Stimulated activated CD8-positive, alpha-beta memory T cell treated with anti-CD3 and anti-CD28 coated beads, Interleukin-2, amount 100 ng/mL, for 1 hour (primary cell): ENCODE measurements around the gene ITPKB.
A peak's percentile ranks its signal among the peaks of the same experiment; 100 is the strongest.
"Not testable (repeated sequence)": the region's sequence is repeated elsewhere in the genome, so short reads cannot be mapped to it uniquely, and the experiment has no call there.

ENCODE experiments used
- DNase-seq, 2 donors: peaks; one replicate each; pipeline ENCODE4 v3.0.0-alpha.2; 2020; ENCODE audit warnings: low read depth in 2 of 2

The ITPKB gene

DNA sequence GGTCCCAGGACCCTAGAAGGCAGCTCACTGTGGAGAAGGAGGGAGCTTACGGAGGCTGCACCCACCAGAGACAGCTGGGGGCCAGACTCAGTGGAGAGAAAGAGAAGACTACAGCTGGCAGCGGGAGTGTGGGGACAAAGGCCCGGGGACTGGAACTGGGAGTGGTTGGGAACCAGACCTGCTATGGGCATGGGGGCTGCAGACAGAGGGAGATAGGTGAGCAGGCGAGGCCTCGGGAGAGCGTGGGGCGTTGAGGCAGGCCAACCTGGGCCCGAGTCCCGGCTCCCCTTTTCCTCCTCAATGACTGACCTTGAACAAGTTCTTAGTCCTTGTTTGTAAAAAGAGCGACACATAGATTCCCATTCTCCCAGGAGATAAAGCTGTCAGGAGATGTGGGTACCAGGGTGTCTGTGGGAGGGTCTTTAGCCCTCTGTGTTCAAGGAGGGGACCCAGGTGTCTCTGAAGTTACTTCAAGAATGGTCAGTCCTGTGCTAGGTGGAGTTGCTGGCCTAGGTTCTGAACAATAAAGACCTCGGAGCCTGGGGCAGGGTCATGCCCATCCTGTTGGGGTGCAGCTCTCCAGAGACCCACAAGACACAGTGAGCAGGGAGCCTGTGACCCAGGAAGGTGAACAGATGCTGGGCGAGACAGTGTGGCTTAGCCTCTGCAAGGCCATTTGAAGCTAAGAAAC lies 87.9 kb downstream of the ITPKB start:
- no peak for DNase-seq

DNA sequence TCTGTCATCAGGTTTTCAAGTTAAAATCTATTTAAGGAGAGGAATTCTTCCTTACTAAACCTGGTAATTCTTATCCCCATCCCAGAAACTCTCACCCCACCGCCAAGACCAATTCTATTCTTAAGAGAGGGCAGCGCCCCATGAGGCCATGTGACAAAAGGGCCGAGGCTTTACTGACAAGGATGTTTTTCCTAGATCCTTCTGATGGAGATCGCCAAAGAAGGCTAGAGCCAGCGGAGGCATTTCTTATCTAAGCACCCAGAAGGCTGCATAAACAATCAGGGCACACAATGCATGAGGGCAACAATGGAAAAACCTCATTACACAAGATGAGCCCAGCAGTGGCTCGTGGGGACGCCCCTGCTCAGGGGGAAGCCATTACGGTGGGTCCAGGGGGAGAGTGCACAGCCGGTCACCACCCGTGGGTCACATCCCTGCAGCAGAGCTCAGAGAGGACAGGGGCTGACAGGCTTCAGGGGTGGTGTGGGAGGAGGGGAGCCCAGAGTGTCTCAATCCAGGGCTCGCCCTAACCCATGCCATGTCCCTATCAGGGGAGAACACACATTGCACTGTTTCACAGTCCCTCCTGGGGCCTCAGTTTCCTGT lies 88.7 kb downstream of the ITPKB start:
- no peak for DNase-seq

DNA sequence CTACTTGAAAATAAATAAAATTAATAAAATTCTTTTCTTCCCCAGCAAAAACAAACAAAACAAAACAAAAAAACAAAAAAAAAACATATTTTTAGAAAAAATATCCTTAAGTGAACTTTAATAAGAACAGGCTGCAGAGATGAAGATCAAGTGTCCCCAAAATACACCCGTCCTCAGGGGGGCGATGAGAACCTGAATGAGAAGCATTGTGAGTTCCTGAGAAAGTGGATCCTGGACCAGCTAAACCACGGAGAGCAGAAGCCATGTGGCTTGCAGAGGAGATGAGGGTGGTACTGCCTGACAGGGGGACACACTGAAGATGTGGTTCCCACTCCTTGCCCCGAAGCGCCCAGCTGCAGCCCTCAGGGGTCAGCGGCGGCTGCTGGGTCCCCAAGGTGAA lies 89.3 kb downstream of the ITPKB start:
- no peak for DNase-seq

DNA sequence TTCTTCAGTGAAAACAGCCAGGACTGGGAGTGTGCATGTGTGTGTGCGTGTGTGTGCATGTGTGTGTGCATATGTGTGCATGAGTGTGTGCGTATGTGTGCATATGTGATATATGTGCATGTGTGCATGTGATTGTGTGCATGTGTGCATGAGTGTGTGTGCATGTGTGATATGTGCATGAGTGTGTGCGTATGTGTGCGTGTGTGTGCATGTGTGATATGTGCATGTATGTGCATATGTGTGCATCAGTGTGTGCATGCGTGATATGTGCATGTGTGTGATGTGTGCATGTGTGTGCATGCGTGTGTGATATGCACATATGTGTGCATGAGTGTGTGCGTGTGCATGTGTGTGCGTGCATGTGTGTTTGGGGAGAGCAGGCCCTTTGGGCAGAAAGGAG lies 89.8 kb downstream of the ITPKB start:
- no peak for DNase-seq

DNA sequence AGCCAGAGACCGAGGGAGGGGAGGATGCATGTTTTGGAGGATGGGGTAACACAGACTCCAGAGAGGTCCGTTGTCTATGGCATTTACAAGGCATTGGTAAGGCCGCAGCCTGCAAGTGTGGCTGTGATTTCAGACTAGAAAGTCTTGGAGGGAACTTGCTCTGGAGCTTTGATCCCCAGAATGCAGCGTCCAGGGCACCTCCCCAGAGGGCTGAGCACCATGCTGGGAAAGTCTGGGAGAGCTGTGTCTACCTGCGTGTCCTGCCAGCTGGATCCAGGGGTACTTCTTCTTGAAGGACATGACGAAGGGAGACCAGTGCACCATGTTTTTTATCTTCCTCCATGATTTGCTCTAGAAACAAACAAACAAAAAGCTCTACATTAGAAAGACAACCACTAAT lies 90.7 kb downstream of the ITPKB start:
- DNase-seq: no peak

DNA sequence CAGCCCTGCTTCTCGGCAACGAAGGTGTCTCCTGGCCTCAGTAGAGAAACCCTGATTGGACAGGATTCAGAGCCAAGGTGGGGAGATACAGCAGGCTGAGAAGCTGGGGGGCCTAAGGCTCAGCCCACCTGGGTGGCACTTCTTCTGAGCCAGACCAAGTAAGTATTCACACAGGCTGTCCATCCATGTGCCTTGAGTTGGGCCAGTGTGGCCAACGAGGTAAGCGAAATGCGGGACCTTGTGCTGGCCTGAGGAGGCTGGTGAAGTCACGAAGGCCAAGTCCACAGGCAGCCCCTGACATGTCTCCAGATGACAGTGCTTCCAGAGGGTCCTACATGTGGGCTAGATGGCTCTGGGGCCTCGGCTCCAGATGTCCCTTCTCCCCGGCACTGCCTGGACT lies 91.4 kb downstream of the ITPKB start:
- DNase-seq: no peak

DNA sequence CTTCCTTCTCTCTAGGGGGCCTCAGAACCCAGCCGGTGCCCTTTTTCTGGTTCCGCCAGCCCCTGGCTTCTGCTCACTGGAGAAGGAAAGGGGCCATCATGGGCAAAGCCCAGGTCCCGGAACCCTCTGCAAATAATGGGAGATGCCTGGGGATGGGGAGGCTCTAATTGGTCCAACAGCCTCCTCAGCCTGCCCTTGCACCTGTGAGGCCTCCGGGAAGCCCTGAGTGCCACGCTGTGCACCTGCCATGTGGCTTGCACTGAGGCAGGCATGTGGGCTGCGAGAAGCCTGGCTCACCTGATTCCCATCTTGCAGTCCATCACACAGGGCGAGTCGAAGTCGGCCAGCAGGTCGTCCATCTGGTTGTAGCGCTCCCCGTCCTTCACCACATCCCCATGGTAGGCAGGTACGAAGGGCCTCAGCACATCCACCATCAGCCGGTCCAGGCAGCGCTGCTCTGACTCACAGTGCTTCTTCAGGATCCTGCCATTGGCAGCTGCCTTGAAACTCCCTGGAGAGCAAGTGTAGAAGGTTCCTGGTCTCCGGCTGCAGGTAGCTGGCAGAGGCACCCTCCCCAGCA lies 92.1 kb downstream of the ITPKB start:
- no peak for DNase-seq

DNA sequence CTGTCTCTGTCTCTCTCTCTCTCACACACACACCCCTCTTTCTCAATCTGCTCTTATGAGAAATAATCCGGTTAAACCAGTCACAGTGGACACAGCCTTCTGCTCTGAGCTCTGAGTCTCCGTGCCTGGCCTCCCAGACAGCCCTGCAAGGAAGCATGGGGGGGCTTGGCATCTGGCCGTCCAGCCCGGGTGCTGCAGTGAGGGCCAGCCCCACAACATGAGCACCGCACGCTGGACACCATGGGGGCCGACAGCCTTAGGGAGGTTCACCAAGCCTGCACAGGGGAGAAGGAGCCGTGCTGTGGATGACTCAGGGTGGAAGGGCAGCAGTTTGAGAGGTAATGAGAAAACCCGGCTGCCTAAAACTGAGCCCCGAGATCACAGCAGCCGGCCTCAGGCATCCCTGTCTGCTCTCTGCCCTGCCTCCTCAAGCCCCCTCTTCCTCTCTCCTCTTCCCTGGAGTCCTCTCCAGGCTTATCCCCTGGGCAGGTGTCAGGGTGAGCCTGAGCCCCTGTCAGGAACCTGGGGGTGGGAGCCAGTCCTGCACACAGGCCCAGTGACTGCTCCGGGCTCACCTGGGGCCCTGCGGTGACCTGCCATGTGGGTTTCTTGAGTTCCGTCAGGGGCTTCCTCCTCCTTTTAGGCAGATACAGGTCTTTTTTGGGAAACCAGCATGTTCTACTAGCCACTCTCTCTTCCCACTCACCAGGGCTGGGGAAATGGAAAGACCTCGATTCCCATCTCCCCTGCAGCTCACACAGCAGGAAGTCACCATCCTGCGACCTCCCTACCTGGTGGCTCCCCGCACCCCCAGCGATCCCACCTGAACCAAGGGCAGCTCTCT lies 92.8 kb downstream of the ITPKB start:
- no peak for DNase-seq

DNA sequence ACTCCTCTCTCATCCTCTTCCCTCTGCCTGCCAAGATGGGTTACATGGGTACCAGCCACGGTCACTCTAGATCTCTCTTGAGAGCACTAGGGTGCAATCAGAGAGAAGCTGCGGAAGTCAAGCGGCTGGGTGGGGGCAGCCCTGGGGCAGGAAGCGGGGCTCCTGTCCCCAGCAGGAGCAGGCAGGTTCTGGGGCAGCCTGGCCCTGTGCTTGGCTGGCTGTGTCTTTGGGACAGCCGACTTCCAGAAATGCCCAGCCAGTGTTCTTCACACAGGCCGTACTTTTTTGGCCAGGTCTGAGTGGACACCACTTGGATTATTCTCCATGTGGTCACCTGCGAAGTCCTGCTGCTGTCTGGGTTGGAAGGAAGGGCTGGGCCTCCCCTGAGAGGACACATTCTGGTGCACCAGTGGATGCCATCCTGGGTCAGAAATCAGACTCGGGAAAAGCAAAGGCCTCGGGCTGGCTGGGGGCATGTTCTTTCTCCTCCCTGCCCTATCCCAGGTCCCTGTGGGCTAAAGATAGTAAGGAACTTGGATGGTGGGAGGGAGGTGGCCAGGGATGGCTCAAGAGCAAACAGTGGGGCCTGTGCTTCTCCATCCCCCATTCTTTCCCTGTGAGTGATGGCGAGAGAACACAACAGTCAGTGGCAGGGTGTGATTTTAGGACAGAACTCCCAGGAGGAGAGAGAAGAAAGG lies 93.7 kb downstream of the ITPKB start:
- DNase-seq: no peak

DNA sequence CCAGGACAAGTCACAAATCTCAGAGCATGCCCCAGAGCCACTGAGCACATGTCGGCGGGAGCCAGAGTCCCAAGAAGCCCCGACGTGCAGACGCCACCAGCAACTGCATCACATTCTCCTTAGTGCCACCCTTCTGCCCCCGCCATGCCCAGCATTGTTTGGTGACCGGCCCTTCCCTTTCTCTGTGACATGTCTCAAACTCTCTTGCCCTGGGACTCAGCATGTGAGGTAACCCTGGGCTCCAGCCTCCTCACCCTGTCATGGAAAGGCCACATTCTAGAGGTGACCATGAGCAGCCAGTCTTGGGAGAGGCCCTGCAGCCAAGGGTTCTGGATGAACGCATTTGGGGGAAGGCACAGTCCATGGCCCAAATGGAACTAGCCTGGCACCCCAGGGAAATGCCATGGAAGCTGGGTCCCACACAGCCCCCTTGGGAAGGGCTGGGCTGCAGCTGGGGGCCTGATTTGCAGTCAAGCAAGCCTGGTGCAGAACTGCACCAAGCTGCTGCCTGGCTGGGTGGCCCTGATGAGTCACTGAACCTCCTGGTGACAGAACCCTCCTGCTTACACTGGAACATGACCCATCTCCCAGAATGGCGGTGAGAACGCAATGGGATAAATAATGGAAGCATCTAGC lies 94.4 kb downstream of the ITPKB start:
- no peak for DNase-seq

DNA sequence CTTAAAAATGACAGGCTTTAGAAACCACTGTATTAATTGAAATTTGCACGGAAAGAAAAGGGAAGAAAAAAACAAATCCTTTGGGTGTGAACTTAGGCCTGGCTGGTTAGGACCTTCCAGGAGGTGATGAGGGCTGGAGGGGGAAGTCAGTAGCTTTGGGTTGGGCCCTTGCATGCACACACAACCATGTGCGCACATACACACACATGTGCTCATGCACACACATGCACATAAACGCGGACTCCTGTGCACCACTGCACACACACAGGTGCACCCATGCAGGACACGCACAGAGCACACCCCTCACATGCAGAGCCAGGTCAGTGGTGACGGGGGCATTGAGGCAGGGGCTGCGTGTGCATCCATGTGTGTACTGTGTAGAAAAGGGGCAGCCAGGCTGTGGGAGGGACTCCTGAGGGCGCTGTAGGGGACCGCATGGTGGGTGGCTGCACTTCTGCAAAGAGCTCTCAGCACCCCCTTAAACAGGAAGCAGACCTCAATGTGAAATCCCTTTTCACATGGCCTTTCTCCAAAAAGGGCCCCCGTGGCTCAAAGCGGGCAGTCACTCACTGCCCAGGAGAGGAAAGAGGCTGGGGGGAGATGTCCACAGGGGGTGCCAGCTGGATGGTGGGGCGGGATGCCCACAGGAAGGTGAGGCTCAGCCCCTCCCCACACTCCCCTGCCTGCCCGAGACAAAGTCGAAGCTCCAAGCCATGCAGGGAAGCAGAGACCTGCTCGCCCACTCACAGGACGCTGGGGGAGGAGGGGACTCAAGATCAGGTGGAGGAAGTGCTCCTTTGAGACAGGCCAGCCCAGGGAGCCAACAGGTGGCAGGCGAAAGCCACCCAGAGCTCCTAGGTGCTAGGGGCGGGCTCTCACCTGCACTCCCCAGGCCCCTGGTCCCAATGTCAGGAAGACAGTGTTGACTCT lies 95.2 kb downstream of the ITPKB start:
- no peak for DNase-seq

DNA sequence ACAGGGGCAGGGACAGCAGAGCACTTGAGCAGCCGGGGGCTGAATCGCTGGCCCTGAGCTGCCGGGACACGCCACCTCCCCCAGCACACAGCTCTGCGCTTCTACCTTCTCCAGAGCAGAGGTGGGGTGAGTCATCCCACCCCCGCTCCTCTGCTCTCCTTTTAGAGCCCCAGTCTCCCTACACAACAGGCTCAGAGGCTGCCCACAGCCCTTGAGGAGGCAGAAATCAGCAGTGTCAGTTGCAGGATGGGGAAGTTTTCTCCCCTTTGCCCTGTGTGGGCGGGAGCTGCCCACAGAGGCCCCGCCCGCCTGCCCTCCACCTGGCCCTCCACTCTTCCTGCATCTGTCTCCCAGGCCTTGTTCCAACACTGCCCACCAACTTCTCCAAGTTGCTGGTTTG lies 95.9 kb downstream of the ITPKB start:
- peak in 1 of 2 donors; percentile 44 for DNase-seq

DNA sequence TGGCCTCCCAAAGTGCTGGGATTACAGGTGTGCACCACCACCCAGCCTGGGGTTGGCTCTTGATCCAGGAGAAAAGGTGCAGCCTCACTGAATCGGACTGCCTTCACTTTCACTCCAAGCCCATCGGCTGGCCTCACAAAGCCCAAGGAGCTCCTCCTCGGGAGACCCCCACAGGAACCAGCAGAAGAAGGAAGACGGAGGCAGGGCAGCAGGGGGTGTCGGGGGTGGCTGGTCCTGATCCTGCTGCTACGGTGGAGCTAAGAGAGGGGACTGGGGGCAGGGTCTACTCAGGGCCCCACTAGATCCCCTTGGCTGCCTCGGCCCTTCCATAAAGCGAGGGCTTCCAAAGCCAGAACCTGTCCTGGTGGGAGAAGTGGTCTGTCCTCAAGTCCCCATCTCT lies 96.7 kb downstream of the ITPKB start:
- DNase-seq: no peak

DNA sequence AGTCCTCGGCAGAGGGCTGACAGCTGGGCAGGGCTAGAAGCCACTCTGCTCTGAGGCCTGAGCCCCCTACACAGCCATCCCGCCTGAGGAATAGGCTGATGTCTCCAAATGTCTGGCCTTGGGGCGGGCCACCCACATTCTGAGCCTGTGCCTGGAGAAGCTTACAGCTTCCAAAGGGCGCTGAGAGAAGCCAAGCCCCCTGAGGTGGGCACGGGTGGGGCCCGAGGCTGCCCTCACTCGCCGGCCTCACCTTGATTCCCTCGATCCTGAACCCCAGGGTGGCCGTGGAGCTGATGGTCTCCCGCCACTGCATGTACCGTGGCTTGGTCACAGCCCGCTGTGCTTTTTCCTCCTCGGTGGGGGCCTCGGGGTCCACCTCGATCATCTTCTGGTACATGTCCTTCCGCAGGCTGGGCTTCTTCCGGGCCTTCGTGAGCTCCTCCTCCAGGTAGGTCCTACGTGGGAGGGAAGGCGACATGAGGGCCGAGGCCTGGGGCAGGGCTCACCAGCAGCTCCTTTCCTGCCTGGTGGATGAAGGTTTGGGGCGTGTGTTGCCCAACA lies 97.3 kb downstream of the ITPKB start:
- DNase-seq: no peak

DNA sequence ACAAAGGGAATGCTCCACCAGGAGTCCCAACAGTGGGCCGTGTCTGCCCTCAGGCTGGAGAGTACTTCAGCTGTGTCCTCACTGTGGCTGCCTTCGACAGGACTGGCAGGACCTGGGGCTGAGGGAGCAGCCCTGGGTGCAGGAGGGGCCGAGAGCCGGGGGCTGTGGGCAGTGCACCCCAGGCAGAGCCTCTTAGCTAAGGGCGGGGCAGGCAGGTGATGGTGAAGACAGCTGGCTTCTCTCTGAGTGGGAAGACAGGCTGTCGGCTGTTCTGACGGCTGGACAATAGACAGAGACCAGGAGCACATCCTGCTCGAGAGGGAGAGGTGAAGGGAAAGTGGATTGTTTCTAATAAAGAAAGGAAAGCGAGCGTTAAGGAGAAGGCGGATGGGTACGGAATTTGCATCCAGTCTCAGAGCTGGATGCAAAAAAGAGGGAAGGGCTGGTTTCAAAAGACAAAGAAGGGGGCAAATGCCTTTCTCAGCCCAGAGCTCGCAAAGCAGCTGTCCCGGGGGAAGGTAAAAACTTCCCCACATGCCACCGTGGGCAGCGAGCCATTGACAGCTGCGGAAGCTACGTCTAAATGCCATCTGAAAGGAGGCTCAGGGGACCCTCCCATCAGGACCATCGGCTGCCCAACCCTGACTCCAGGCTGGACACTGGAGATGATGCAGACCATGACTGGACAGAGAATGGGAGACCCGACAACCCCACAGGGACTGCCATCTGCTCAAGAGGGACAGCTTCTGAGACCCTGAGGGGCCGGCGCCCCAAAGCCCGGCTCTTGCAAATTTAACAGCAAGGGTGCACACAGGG lies 98.6 kb downstream of the ITPKB start:
- DNase-seq: no peak

DNA sequence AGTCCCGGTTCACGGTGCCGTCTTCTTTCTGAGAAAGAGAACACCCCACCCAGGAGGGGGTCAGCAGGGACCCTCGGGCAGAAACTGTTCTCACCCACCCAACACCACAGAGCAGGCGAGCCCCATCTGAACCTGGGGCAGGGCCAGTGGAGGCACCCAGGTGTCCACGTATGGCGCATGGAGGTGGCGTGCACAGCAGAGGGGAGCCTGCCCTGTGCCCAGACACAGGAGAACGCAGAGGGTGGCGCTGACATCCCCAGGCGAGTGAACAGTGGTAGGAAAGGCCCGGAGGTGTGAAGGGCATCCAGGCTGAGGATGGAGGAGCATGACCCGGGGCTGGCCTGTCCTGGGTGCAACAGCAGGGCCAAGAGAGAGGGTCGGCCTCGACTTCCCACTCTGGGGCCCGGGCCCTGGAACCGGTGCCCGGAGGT lies 99.4 kb downstream of the ITPKB start:
- DNase-seq: no peak

DNA sequence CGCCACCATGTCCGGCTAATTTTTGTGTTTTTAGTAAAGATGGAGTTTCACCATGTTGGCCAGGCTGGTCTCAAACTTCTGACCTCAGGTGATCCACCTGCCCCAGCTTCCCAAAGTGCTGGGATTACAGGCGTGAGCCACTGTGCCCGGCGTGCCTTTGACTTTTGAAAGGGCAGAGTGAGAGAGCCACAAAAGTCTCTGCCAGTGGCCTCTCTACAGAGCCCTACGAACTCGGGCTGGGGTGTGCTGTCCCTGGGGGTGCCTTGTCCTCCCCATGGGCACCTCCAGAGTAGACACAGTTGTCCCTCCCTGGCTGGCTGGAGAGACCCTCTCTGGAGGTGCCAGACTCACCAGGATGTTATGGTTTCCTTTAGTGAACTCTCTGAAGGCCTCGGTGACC lies 99.9 kb downstream of the ITPKB start:
- not testable (repeated sequence) for DNase-seq

DNA sequence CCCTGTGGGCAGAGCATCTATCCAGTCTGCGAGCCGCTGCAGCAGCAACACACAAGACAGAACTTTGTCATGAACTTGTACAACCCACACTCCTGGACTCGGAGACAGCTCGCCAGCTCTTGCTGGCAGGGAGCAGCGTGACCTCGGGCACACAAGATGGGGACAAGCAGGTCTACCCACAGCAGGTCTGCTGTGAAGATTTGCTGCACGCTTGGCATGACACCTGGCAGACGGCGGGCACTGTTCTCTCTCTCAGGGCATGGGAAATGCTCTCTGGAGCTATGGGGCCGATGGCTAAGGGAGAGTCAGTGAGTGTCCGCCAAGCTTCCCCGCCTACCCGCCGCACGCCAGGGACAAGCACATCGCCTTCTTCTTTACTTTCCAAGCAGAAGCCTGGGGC lies 100.5 kb downstream of the ITPKB start:
- DNase-seq: no peak

DNA sequence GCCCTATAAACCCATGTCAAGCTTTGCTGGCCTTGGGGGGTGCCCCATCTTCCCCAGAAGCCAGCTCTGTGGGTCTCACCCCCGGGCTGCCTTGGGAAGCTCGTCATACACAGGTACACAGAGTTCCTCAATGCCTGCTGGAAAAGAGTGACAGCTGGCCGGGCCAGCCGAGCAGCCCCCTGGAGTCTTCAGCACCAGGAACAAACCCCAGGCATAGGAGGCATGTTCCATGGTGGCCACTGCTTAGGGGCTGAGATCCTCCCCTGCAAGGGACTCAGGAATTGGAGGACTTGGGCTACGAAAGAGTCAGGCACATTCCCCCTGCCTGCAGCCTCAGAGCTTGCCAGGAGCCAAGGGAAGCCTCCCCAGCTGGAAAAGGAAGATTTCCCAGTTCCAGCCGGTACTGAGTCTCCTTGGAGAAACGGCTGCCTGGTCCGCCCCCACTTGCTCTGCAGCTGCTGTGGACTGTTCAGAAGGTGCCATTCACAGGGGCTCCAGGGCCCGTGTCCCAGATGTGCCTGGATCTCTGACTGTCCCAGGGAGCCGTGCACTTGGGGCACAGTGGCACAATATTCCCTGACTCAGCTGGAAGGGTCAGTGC lies 101.0 kb downstream of the ITPKB start:
- no peak for DNase-seq
